Stimulated activated naive CD8-positive, alpha-beta T cell treated with anti-CD3 and anti-CD28 coated beads, Interleukin-15, amount 100 ng/mL, for 72 hours (primary cell): ENCODE data around the gene MAP7D1.
A peak's percentile ranks its signal among the peaks of the same experiment; 100 is the strongest.

Experiments used
- ATAC-seq: fragments of 150-1000 bp; cut with Tn5 transposase; 2 replicates; pipeline ENCODE4 v1.10.0; 2021; ENCODE audit warnings: mild to moderate bottlenecking, moderate library complexity
- DNase-seq, 2 donors: peaks; one replicate each; pipeline ENCODE4 v3.0.0; 2021 to 2022
- H3K27ac Mint-ChIP-seq, 2 donors: one replicate each; pipeline ENCODE4 v1.8.0; 2022; ENCODE audit warnings: mild to moderate bottlenecking in 2 of 2, mixed read lengths in 2 of 2, moderate library complexity in 2 of 2
- H3K27me3 Mint-ChIP-seq: one replicate; pipeline ENCODE4 v1.8.0; 2022; ENCODE audit warnings: mixed read lengths
- H3K4me1 Mint-ChIP-seq: one replicate; pipeline ENCODE4 v1.8.0; 2022; ENCODE audit warnings: mild to moderate bottlenecking, mixed read lengths
- H3K4me3 Mint-ChIP-seq, 2 donors: one replicate each; pipeline ENCODE4 v1.8.0; 2022; ENCODE audit warnings: mild to moderate bottlenecking in 2 of 2, mixed read lengths in 2 of 2, moderate library complexity in 1 of 2
- H3K9me3 Mint-ChIP-seq, 2 donors: one replicate each; pipeline ENCODE4 v1.8.0; 2022; ENCODE audit warnings: mixed read lengths in 2 of 2

The MAP7D1 gene

DNA sequence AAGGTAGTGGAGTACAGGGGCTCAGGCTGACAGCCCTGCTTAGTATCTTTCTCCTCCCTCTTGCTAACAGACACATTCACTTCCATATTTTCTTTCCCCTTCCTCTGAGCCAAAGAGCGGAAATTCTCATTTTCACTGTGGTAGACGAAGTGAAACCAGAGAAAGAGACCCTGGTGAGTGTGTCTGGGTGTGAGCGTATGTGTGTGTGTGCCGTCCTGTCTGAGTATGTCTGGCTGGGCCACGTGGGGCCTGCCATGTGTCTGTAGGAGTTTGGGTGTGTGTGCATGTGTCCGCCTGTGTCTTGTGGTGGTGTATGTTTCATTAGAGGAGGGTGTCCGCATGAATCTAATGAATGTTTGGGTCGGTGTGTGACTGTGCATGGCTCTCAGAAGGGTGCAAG is 32.6 kb upstream of the MAP7D1 start:
- Mint-ChIP-seq H3K9me3 (no peaks in the 10 kb centered on the region), H3K4me1 (peaks cover 46% of the 10 kb centered on the region), H3K27ac (peak overlapping the region in 1 of 2 donors; percentile 36), H3K27me3 (peaks cover 45% of the 10 kb centered on the region), H3K4me3 (peak overlapping the region; percentile 47 to 52)
- ATAC-seq, result peak; percentile 70
- DNase-seq, result no peak

DNA sequence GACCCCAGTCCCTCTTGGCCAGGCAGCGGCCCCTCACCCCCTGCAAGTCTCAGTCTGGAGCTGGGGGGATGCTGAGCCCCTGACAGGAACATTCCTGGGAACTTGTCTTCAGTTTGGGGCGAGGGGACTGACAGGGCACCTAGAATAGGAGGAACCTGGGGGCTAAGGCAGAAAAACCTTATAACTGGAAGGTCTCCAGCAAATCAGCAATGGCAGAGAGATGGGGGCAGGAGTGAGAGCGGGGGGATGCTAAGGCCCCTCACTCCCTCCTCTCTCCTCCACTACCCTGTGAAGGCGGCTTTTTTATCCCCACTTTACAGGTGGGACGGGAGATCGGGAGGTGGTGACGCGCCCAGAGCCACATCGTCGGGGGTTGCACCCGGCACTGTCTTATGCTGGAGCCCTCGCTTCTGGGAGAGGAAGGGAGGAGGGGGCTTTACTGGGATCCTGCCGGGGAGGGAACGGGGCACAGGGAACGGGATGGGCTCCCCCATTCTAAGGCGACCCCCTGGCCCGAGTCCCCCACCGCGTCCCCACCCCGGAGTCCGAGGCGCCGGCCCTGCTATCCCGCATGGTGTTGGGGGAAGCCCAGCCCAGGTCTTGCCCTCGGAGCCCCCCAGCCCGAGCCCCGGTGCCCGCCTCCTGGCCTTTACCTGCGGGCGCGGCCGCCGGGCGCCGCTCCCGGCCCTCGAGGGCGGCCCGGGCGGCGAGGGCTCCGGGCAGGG is 31.4 kb upstream of the MAP7D1 start:
- Mint-ChIP-seq H3K27me3 (peaks cover 45% of the 10 kb centered on the region), H3K4me1 (peaks cover 46% of the 10 kb centered on the region), H3K9me3 (no peaks in the 10 kb centered on the region), H3K4me3 (peak overlapping the region; percentile 47 to 72), H3K27ac (no peak overlapping the region)
- ATAC-seq, result peak; percentile 46
- no peak for DNase-seq

GRCh38 chr1:36125129-36125991 is 30.6 kb upstream of the MAP7D1 start, which contains the start of gene COL8A2:
Gene COL8A2 (minus strand): TSS chr1:36125222. CDS start chr1:36100242, 24,980 bp downstream.
- Mint-ChIP-seq H3K4me3 (peak within 1 kb of the TSS; percentile 72 to 78), H3K27ac (peak within 1 kb of the TSS in 1 of 2 donors; percentile 90), H3K4me1 (peaks cover 46% of the 10 kb centered on the region), H3K9me3 (no peaks in the 10 kb centered on the region), H3K27me3 (peaks cover 45% of the 10 kb centered on the region)
- no peak for DNase-seq
- ATAC-seq, result peak; percentile 33

- no peak for ATAC-seq
- Mint-ChIP-seq H3K4me1 (peaks cover 46% of the 10 kb centered on the region), H3K27ac (peak overlapping the region; percentile 44 to 90), H3K4me3 (peak overlapping the region; percentile 23 to 78), H3K9me3 (no peaks in the 10 kb centered on the region), H3K27me3 (peaks cover 45% of the 10 kb centered on the region)
- DNase-seq, result no peak
Measured at GRCh38 chr1:36126005-36126716, 29.8 kb upstream of the MAP7D1 start.

GRCh38 chr1:36126797-36127500 is 29.0 kb upstream of the MAP7D1 start:
- Mint-ChIP-seq H3K4me3 (no peak overlapping the region), H3K27me3 (peaks cover 44% of the 10 kb centered on the region), H3K4me1 (peaks cover 46% of the 10 kb centered on the region), H3K9me3 (no peaks in the 10 kb centered on the region), H3K27ac (no peak overlapping the region)
- DNase-seq, result no peak
- no peak for ATAC-seq

GRCh38 chr1:36128126-36128904 is 27.6 kb upstream of the MAP7D1 start:
- Mint-ChIP-seq H3K9me3 (no peaks in the 10 kb centered on the region), H3K27me3 (peaks cover 31% of the 10 kb centered on the region), H3K4me3 (no peak overlapping the region), H3K4me1 (peaks cover 36% of the 10 kb centered on the region), H3K27ac (no peak overlapping the region)
- no peak for ATAC-seq
- DNase-seq, result no peak

DNA sequence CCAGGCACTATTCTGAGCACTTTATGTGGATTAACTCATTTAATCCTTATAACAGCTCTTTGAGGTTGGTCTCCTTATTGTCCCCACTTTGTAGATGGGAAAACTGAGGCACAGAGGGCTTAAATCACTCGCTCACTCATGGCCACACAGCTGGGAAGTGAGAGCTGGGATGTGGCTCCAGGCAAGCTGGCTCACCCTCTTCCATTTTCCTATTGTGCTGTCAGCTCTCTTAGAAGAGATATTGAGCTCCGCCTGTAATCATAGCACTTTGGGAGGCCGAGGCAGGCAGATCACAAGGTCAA is 27.1 kb upstream of the MAP7D1 start:
- DNase-seq, result no peak
- H3K9me3 Mint-ChIP-seq, result no peaks in the 10 kb centered on the region
- peaks cover 30% of the 10 kb centered on the region for H3K4me1 Mint-ChIP-seq
- H3K4me3 Mint-ChIP-seq, result no peak overlapping the region
- no peak for ATAC-seq
- H3K27ac Mint-ChIP-seq, result no peak overlapping the region
- peaks cover 25% of the 10 kb centered on the region for H3K27me3 Mint-ChIP-seq

- no peak overlapping the region for H3K27ac Mint-ChIP-seq
- no peak for DNase-seq
- no peaks in the 10 kb centered on the region for H3K9me3 Mint-ChIP-seq
- peaks cover 17% of the 10 kb centered on the region for H3K4me1 Mint-ChIP-seq
- ATAC-seq, result no peak
- no peak overlapping the region for H3K4me3 Mint-ChIP-seq
- no peaks in the 10 kb centered on the region for H3K27me3 Mint-ChIP-seq
Measured at GRCh38 chr1:36132029-36132428, 23.9 kb upstream of the MAP7D1 start.

DNA sequence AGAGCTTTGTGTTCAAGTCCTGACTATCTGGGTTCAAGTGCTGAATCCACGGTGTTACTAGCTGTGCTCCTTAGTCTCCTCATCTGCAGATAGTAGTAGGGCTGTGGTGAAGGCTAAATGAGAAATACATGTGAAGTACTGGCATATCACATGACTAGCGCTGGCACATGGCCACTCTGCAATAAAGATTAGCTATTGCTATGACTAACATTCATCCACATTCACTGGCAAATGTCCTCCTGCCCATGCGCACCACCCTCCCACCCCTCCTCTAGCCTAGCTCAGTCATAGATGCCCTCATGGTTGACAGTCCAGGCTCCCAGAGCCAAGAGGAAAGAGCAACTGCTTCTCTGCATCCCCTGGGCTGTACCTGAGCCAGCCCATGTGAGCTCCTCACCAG is 22.5 kb upstream of the MAP7D1 start:
- ATAC-seq (no peak), DNase-seq (no peak)
- H3K4me1 Mint-ChIP-seq, result peaks cover 13% of the 10 kb centered on the region
- H3K4me3 Mint-ChIP-seq, result no peak overlapping the region
- no peaks in the 10 kb centered on the region for H3K27me3 Mint-ChIP-seq
- no peaks in the 10 kb centered on the region for H3K9me3 Mint-ChIP-seq
- no peak overlapping the region for H3K27ac Mint-ChIP-seq

GRCh38 chr1:36134031-36134430 is 21.9 kb upstream of the MAP7D1 start:
- H3K27ac Mint-ChIP-seq, result peak overlapping the region in 1 of 2 donors; percentile 45
- no peak for ATAC-seq
- H3K9me3 Mint-ChIP-seq, result no peaks in the 10 kb centered on the region
- no peak overlapping the region for H3K4me3 Mint-ChIP-seq
- H3K4me1 Mint-ChIP-seq, result peaks cover 13% of the 10 kb centered on the region
- H3K27me3 Mint-ChIP-seq, result no peaks in the 10 kb centered on the region
- no peak for DNase-seq

DNA sequence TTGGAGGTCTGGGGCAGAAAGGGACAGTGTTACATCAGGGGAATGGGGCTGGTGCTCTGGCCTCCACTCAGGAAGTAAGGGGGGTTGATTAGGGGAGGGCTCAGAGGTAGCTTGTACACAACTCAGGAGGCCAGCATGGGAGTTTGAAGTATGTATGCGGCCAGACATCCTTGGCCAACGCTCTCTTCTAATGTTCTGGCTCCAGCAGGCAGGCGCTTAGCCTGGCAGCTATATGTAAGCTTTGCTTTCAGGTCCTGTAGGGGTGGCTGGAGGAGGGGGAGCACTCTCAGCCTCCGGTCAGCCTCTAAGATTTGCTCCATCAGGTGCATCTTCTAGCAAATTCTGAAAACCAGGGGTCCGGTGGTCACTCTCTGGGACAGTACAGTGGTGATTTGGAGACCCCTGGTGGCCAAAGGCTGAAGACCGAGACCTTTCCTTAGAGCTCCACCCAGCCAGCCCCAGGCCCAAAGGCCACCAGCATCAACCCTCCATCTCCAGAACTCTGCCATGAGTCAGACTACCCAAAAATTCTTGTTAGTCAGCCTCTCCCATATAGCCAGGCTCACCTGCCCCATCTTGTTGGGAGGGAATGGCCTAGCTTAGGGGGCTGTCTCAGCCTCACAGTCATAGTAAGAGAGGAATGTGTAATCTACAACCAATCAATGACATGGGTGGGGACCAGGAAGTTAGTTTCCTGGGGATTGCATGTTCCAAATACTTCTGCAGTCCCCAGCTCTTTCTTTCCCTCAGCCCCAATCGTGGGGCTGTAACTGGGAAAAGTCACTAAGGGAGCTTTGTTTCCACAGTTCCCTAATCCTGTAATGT is 21.2 kb upstream of the MAP7D1 start:
- peaks cover 13% of the 10 kb centered on the region for H3K4me1 Mint-ChIP-seq
- H3K4me3 Mint-ChIP-seq, result no peak overlapping the region
- H3K27ac Mint-ChIP-seq, result peak overlapping the region in 1 of 2 donors; percentile 22
- no peaks in the 10 kb centered on the region for H3K9me3 Mint-ChIP-seq
- ATAC-seq, result peak; percentile 91
- no peaks in the 10 kb centered on the region for H3K27me3 Mint-ChIP-seq
- DNase-seq, result peak; percentile 52 to 57

GRCh38 chr1:36135330-36135667 is 20.7 kb upstream of the MAP7D1 start:
- ATAC-seq (no peak), DNase-seq (no peak)
- peak overlapping the region in 1 of 2 donors; percentile 22 for H3K27ac Mint-ChIP-seq

DNA sequence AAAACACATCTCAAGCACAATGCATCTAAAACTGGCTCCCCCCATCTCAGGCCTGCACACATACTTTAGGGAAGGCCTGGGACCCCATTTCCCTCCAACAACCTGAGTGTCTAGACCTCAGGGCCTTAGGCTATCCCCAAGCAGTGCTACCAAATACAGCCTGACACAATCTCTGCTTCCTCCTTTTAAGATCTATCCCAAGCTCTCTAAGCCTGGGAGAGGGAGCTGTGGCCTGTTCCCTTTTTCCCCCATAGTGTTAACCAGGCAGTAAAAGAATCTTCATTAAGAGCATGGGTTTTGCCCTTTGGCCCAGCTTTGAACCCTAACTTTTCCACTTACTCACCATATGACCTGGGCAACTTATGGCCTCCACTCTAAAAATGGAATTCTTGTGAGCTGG is 20.2 kb upstream of the MAP7D1 start:
- no peaks in the 10 kb centered on the region for H3K9me3 Mint-ChIP-seq
- H3K27me3 Mint-ChIP-seq, result no peaks in the 10 kb centered on the region
- H3K4me1 Mint-ChIP-seq, result peaks cover 23% of the 10 kb centered on the region
- ATAC-seq, result no peak
- H3K4me3 Mint-ChIP-seq, result no peak overlapping the region
- H3K27ac Mint-ChIP-seq, result no peak overlapping the region
- DNase-seq, result no peak

More at GRCh38 chr1:36135330-36135667, 20.7 kb upstream of the MAP7D1 start:
- H3K4me3 Mint-ChIP-seq, result no peak overlapping the region
- H3K4me1 Mint-ChIP-seq, result peaks cover 18% of the 10 kb centered on the region
- no peaks in the 10 kb centered on the region for H3K27me3 Mint-ChIP-seq
- H3K9me3 Mint-ChIP-seq, result no peaks in the 10 kb centered on the region

GRCh38 chr1:36136535-36136934 is 19.4 kb upstream of the MAP7D1 start:
- peaks cover 30% of the 10 kb centered on the region for H3K4me1 Mint-ChIP-seq
- H3K4me3 Mint-ChIP-seq, result no peak overlapping the region
- ATAC-seq (no peak), DNase-seq (no peak)
- H3K9me3 Mint-ChIP-seq, result no peaks in the 10 kb centered on the region
- peak overlapping the region in 1 of 2 donors; percentile 34 for H3K27ac Mint-ChIP-seq
- no peaks in the 10 kb centered on the region for H3K27me3 Mint-ChIP-seq
